HUES64 (cell line): ENCODE measurements around the gene ARSB.
"Not testable (repeated sequence)": the region's sequence is repeated elsewhere in the genome, so short reads cannot be mapped to it uniquely, and the experiment has no call there.

Experiments
- H3K27ac ChIP-seq: 2 replicates; pipeline ENCODE4 v1.7.0; 2013; ENCODE audit warnings: low read depth, low read length, inconsistent platforms
- H3K27me3 ChIP-seq: 2 replicates; pipeline ENCODE4 v1.6.1; 2013; ENCODE audit warnings: mild to moderate bottlenecking, low read length; ENCODE audit not compliant: insufficient read depth
- H3K36me3 ChIP-seq: 2 replicates; pipeline ENCODE4 v1.6.1; 2013; ENCODE audit warnings: mild to moderate bottlenecking, low read length; ENCODE audit not compliant: insufficient read depth
- H3K4me1 ChIP-seq: 2 replicates; pipeline ENCODE4 v1.6.1; 2013; ENCODE audit warnings: mild to moderate bottlenecking, low read length, moderate library complexity; ENCODE audit not compliant: insufficient read depth
- H3K4me3 ChIP-seq: 2 replicates; pipeline ENCODE4 v1.5.1; 2013; ENCODE audit warnings: mild to moderate bottlenecking, low read length, moderate library complexity
- H3K9ac ChIP-seq: 2 replicates; pipeline ENCODE4 v1.6.1; 2013; ENCODE audit warnings: mild to moderate bottlenecking, low read depth, low read length
- H3K9me3 ChIP-seq: 2 replicates; pipeline ENCODE4 v1.6.1; 2013; ENCODE audit warnings: low read depth, low read length; ENCODE audit not compliant: insufficient read depth
- WGBS: fragments of 150-250, 120-280 bp; methylation state at CpG from one replicate; pipeline ENCODE4 v1.1.7; 2013; ENCODE audit warnings: missing lambda C conversion rate; 5-methylcytosine and 5-hydroxymethylcytosine counted together

The ARSB gene

DNA sequence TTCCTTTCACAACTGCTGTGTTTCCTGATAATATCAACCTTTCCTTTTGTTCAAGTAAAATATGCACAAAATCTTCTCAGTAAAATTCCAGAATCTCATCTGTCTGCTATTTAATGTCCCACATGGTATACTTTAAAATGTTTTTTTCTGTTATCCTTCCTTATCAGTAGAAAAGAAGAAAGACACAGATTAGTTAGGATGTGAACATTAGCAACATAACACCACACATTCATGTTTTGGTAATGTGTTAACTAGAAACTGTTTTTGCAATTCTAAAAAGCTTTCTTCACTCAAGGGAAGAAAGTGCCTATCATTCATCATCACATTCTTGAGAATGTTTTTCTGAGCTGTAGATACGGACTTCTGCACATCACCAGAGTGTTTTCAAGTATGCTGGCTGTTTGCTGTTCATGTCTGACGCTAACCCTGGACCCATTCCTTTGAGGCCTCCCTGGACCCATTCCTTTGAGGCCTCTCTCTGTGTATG, 10.5 kb upstream of the ARSB start:
- Histone ChIP-seq H3K4me3 (no peak overlapping the region), H3K27me3 (no peaks in the 10 kb centered on the region), H3K36me3 (no peaks in the 10 kb centered on the region), H3K4me1 (no peaks in the 10 kb centered on the region), H3K27ac (no peak overlapping the region), H3K9me3 (no peaks in the 10 kb centered on the region), H3K9ac (no peak overlapping the region)
- 96% methylated on average over 2 of the region's 2 CpGs for WGBS

DNA sequence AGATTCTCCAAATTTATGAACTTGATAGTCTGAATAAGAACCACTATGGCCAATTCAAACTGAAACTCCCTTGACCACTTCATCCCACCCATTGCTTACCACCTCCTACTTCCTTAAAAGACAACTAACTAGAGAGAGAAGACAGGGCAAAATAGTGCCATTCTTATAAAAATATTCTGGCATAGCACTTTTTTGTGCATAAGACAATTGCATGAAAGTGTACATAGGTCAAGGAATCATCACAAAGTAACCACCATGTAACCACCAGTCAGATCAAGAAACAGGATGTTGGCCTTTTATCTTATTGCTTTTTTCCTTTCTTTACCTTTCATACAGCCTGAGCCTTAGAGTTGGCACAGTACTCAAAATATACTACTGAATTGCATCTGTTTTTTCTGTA, 8.1 kb upstream of the ARSB start:
- no peaks in the 10 kb centered on the region for H3K9me3 ChIP-seq
- no peak overlapping the region for H3K9ac ChIP-seq
- H3K36me3 ChIP-seq = no peaks in the 10 kb centered on the region
- no peaks in the 10 kb centered on the region for H3K4me1 ChIP-seq
- no peak overlapping the region for H3K4me3 ChIP-seq
- no peaks in the 10 kb centered on the region for H3K27me3 ChIP-seq
- no peak overlapping the region for H3K27ac ChIP-seq

DNA sequence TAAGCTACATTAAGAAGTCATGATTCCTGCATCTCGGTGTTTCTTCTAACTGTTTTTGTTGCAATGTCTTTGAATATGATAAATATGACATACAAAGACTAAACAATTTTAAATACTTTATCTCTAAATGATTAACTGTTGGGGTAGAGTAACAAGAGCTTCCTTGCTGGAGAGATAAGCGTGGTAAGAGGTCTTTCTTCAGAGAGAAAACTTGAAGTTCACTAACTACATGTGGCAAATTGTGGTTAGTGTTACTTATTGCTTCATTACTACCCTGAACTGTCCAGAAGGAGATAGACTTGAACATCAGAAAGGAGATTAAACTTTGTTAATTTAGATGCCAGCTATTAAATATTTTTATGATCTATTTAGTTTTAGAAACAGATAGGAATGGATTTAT, 7.0 kb upstream of the ARSB start:
- Histone ChIP-seq H3K4me1 (no peaks in the 10 kb centered on the region), H3K9ac (no peak overlapping the region), H3K4me3 (no peak overlapping the region), H3K9me3 (no peaks in the 10 kb centered on the region), H3K27ac (no peak overlapping the region), H3K27me3 (peaks cover 2% of the 10 kb centered on the region; the same call in 1 of the 2 replicates), H3K36me3 (no peaks in the 10 kb centered on the region)
- 100% methylated on average over 1 of the region's 2 CpGs for WGBS

DNA sequence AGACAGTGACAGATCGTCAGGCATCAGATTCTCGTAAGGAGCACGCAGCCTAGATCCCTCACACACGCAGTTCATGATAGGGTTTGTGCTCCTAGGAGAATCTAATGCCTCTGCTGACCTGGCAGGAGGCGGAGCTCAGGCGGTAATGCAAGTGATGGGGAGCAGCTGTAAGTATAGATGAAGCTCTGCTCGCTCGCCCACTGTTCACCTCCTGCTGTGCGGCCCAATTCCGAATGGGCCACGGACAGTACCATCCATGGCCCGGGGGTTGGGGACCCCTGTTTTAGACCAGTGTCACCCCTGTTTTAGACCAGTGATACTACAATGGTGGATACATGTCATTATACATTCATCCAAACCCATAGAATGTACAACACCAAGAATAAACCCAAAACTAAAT, 4.0 kb upstream of the ARSB start:
- no peaks in the 10 kb centered on the region for H3K9me3 ChIP-seq
- H3K27me3 ChIP-seq = peaks cover 18% of the 10 kb centered on the region; the same call in 1 of the 2 replicates
- H3K36me3 ChIP-seq = no peaks in the 10 kb centered on the region
- 92% methylated on average over 12 of the region's 12 CpGs for WGBS
- H3K27ac ChIP-seq = no peak overlapping the region
- H3K9ac ChIP-seq = no peak overlapping the region
- H3K4me1 ChIP-seq = peaks cover 7% of the 10 kb centered on the region
- H3K4me3 ChIP-seq = no peak overlapping the region

DNA sequence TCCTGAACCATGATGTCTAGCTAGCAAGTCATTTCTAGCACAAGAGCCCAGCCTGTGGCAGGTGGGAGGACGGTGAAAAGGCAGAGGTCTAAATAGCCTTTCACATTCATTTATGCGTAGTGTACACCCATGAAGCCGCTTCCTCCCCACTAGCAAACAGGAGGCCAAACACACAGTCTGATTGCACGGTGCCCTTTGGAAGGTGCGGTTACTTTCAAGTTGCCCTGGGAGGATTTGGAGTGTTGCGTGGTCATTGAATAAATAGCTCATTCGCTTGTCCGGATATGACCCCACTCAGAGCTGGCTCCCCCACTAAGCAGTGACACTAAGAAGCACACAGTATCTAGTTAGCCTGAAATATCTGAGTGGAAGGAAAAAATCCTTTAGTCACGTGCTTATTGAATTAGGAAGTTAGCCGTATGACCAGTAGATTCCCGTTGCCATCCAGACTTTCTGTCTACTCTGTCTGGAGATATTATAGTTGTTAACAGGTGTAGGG, 664 bp upstream of the ARSB start:
- Histone ChIP-seq H3K9ac (peak overlapping the region; percentile 95), H3K4me3 (peak overlapping the region; percentile 92), H3K27ac (no peak overlapping the region), H3K27me3 (peaks cover 18% of the 10 kb centered on the region; the same call in 1 of the 2 replicates), H3K9me3 (no peaks in the 10 kb centered on the region), H3K4me1 (peaks cover 16% of the 10 kb centered on the region), H3K36me3 (no peaks in the 10 kb centered on the region)
- 44% methylated on average over 11 of the region's 11 CpGs for WGBS

DNA sequence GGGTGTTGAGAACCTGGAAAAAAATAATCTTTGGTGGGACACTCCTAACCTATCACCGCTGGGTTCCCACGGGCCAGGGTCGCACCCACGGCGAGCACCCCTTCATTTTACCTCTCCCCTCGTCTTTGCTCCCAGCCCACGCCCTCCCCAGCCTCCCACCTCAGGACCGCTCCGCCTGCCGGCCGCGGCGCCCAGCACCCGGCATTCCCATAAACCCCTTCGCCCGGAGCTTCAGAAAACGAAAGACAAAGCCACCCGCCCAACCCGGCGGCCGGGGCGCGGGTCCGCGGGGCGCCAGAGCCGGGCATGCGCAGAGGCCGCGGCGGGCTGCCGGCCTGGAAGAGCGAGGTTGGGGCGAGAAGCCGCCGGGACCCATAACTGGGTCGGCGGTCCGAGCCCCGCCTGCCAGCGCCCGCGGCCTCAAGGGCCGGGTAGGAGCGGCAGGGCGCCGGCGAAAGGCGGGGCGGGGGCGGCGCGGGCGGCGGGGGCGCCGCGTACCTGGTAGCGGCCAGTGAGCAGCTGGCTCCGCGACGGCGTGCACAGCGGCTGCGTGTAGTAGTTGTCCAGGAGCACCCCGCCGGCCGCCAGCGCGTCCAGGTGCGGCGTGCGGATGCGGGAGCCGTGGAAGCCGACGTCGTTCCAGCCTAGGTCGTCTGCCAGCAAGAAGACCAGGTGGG, 533 bp downstream of the ARSB start:
- under 1% methylated on average over 79 of the region's 79 CpGs for WGBS
- Histone ChIP-seq H3K36me3 (no peaks in the 10 kb centered on the region), H3K27ac (peak overlapping the region; percentile 87), H3K9me3 (no peaks in the 10 kb centered on the region), H3K27me3 (peaks cover 18% of the 10 kb centered on the region; the same call in 1 of the 2 replicates), H3K4me1 (peaks cover 16% of the 10 kb centered on the region), H3K4me3 (peak overlapping the region; percentile 92), H3K9ac (peak overlapping the region; percentile 95)

DNA sequence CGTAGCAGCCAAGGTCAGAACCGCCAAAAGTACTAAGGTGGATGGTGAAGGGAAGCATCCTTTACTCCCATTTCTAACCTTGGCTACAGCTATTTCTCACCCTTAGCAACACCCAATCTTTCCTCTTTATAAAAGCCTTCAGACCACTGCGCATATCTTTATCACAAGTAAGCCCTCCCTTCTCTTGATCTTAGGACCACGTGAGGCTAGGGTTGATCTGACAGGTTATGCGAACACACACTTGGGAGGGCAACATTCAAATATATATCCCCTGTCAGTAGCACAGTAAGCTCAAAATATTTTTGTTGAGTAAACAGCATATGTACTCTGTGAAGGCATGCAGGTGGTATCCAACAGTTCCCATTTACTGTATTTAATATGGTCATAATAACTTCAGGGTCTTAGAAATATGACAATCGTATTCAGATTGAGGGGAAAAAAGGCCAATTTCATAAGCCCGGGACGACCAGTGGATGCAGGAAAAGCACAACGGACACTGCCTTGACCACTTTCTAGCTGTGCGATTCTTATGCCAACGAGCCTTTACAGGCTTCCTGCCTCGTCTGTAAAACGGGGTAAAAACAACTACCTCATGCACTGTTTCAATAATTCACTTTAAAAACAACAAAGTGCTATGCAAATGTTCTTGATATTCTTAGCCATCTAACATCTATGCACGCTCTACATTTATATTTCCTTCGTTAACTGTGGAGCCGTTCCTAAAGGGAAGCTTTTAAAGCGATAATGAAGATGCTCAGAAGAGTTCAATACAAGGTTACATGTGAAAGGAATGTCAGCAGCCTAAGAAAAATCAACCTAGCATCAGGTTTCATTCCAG, 1.3 kb downstream of the ARSB start:
- Histone ChIP-seq H3K9ac (peak overlapping the region; percentile 95), H3K4me1 (peaks cover 16% of the 10 kb centered on the region), H3K9me3 (no peaks in the 10 kb centered on the region), H3K27me3 (peaks cover 18% of the 10 kb centered on the region; the same call in 1 of the 2 replicates), H3K27ac (peak overlapping the region; percentile 87), H3K4me3 (peak overlapping the region; percentile 92), H3K36me3 (no peaks in the 10 kb centered on the region)
- WGBS = 22% methylated on average over 16 of the region's 17 CpGs

DNA sequence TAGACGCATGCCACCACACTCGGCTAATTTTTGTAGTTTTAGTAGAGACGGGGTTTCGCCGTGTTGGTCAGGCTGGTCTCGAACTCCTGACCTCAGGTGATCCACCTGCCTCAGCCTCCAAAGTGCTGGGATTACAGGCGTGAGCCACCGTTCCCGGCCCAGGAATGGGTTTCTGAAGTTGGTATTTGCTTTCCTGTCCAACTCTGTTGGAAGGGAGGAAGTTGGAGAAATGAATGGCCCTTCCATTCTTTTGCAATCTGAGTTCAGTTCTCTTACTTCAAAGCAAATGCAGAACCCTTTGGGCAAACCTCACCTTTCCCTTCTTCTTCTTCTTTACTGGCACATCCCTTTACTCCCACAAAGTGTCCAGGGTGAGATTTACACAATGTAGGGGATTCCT, 1.9 kb downstream of the ARSB start:
- Histone ChIP-seq H3K4me1 (peaks cover 16% of the 10 kb centered on the region), H3K27me3 (peaks cover 18% of the 10 kb centered on the region; the same call in 1 of the 2 replicates), H3K4me3 (peak overlapping the region; percentile 92)
- 90% methylated on average over 9 of the region's 9 CpGs for WGBS
- not testable (repeated sequence) for H3K9ac ChIP-seq, H3K9me3 ChIP-seq, H3K36me3 ChIP-seq, H3K27ac ChIP-seq

DNA sequence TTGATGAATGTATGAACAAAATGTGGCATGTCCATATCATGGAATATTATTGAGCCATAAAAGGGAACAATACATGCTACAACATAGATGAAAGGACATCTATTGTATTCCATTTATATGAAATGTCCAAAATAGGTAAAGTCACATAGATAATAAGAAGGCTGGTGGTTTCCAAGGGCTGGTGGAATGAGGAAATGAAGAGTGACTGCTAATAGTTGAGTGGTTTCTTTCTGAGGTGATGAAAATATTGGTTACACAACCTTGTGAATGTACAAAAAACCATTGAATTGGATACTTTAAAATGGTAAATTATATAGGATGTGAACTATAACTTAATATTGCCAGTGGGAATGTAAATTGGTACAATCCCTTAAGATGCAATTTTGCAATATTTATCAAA, 5.2 kb downstream of the ARSB start:
- Histone ChIP-seq H3K9ac (no peak overlapping the region), H3K27me3 (no peaks in the 10 kb centered on the region), H3K36me3 (no peaks in the 10 kb centered on the region), H3K4me3 (no peak overlapping the region), H3K4me1 (peaks cover 9% of the 10 kb centered on the region), H3K27ac (no peak overlapping the region), H3K9me3 (no peaks in the 10 kb centered on the region)

DNA sequence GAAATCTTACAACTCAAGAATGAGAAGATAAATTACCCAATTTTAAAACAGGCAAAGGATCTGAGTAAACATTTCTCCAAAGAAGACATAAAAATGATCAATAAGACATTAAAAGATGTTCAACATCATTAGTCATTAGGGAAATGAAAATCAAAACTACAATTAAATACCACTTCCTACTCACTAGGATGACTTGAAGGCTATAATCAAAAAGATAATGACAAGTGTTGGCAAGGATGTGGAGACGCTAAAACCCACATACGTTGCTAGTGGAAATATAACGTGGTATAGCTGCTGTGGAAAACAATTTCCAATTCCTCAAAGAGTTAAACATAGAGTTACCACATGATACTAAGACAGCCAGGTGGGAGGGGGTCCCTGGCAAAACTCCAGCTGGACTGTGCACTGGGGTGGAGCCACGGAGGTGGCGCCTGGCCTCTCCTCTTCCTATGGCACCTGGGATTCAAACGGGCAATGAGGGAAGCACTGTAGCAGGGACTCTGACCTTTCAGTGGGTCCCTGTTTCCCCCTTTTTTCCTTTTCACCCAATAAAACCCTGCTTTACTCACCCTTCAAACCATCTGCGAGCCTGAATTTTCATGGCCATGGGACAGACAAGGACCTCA, 5.9 kb downstream of the ARSB start:
- H3K4me3 ChIP-seq = no peak overlapping the region
- H3K27ac ChIP-seq = no peak overlapping the region
- H3K4me1 ChIP-seq = peaks cover 12% of the 10 kb centered on the region
- no peaks in the 10 kb centered on the region for H3K36me3 ChIP-seq
- no peak overlapping the region for H3K9ac ChIP-seq
- WGBS = 95% methylated on average over 7 of the region's 7 CpGs
- no peaks in the 10 kb centered on the region for H3K9me3 ChIP-seq
- no peaks in the 10 kb centered on the region for H3K27me3 ChIP-seq

DNA sequence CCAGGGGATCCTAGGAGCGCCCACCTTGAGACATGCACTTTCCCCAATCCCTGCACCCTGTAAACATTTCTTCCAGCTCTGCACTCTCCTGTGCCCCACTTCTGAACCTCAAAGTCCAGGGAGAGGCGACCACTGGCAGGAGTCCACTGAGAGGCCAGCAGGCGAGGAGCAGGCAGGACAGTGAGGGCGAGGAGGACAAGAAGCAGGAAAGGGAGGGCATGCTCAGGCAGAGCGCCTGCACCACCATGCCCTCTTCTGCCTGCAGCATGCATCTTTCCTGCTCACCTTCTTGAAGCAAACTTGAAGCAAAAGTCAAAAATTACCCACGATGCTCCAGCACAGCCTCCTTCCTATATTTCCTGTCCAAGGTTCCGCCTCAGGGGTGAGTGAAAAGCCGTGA, 10.1 kb downstream of the ARSB start:
- Histone ChIP-seq H3K9me3 (no peaks in the 10 kb centered on the region), H3K4me3 (no peak overlapping the region)
- WGBS = 96% methylated on average over 8 of the region's 8 CpGs

More for the DNA sequence above, 10.1 kb downstream of the ARSB start:
- Histone ChIP-seq H3K9ac (no peak overlapping the region), H3K27me3 (no peaks in the 10 kb centered on the region), H3K4me1 (peaks cover 3% of the 10 kb centered on the region; the same call in 1 of the 2 replicates), H3K36me3 (no peaks in the 10 kb centered on the region), H3K27ac (no peak overlapping the region)
